ENCODE measurements around the gene PBX3.

GRCh38 chr9:125920402-125920801 lies 173.2 kb downstream of the PBX3 start:
- TF ChIP-seq CTCF (IDR thresholded peaks at IDR 0.05) (no peak), POLR2A (IDR thresholded peaks at IDR 0.05) (no peak)
